T-helper 22 cell (primary cell): ENCODE results near the gene ELOA.
A peak's percentile ranks its signal among the peaks of the same experiment; 100 is the strongest.

ENCODE experiments used
- DNase-seq: peaks from one replicate; pipeline ENCODE4 v3.0.0-alpha.2; 2020; ENCODE audit warnings: low read depth

ELOA gene, protein sequence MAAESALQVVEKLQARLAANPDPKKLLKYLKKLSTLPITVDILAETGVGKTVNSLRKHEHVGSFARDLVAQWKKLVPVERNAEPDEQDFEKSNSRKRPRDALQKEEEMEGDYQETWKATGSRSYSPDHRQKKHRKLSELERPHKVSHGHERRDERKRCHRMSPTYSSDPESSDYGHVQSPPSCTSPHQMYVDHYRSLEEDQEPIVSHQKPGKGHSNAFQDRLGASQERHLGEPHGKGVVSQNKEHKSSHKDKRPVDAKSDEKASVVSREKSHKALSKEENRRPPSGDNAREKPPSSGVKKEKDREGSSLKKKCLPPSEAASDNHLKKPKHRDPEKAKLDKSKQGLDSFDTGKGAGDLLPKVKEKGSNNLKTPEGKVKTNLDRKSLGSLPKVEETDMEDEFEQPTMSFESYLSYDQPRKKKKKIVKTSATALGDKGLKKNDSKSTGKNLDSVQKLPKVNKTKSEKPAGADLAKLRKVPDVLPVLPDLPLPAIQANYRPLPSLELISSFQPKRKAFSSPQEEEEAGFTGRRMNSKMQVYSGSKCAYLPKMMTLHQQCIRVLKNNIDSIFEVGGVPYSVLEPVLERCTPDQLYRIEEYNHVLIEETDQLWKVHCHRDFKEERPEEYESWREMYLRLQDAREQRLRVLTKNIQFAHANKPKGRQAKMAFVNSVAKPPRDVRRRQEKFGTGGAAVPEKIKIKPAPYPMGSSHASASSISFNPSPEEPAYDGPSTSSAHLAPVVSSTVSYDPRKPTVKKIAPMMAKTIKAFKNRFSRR

GRCh38 chr1:23743287-23744152, at the start of gene ELOA:
TSS of gene ELOA (plus strand) at chr1:23743471. CDS start at chr1:23743504, 33 bp downstream.
- peak; percentile 66 for DNase-seq

DNA sequence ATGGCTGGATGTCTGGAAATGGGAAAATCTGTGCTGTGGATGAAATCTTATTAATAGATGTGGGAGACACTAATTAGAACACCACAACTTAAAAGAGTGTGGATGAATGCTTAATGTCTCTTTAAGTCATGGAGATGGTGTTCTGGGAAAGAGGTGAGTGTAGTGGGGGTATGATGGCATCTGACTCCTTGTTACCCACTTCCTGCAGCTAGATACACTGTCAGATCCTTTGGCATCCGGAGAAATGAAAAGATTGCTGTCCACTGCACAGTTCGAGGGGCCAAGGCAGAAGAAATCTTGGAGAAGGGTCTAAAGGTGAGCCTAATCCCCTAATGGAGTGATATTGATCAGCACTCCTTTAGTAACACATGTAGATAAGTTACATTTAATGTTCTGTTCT, 49.7 kb upstream of the ELOA start:
- DNase-seq, result no peak

- DNase-seq, result no peak
Measured at GRCh38 chr1:23694371-23694770, 48.9 kb upstream of the ELOA start.

DNA sequence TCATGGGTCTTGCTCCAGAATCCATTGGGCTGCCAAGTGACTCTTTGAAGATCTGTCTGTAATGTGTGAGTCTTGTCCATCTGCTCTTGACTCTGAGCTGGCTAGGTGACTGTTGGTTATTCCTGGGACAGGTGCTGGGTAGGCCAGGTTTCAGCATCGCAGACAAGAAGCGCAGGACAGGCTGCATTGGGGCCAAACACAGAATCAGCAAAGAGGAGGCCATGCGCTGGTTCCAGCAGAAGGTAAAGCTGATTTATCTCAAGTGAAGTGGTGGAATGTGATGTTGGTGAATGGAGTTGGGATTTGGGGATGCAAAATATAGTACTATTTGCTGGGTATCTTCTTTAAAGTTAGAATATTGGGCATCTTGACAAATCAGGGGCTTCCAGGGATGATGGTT, 47.6 kb upstream of the ELOA start:
- DNase-seq, result no peak

- no peak for DNase-seq
Measured at GRCh38 chr1:23696335-23696989, 46.8 kb upstream of the ELOA start.

DNA sequence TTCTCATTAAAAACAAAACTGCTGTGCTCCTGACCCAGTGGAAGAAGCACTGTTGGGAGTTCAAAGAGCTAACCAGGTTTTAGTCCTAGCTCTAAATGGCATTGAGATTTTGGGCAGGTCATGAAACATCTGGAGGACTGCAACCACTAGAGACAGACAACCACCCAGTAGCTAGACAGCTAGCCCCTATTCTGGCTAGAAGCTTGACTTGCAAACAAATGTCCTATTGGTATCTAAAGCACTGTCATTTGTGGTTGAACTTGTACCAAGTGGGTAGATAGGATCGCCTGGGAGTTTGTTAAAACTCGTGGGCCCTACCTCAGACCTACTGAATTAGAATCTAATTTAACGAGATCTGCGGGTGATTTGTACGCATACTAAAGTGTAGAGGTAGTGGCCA, 44.8 kb upstream of the ELOA start:
- no peak for DNase-seq

- DNase-seq, result no peak
Measured at GRCh38 chr1:23699280-23700179, 43.7 kb upstream of the ELOA start.

DNA sequence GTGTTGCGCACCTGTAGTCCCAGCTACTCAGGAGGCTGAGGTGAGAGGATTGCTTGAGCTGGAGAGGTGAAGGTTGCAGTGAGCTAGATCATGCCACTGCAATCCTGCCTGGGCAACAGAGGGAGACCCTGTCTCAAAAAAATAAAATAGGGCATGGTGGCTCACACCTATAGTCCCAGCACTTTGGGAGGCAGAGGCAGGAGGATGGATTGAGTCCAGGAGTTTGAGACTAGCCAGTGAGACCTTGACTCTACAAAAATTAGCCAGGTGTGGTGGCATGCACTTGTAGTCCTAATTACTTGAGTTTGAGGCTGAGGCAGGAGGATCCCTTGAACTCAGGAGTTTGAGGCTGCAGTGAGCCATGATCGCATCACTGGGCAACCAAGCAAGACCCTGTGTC, 42.0 kb upstream of the ELOA start:
- no peak for DNase-seq

- DNase-seq, result no peak
Measured at GRCh38 chr1:23701996-23702395, 41.3 kb upstream of the ELOA start.

DNA sequence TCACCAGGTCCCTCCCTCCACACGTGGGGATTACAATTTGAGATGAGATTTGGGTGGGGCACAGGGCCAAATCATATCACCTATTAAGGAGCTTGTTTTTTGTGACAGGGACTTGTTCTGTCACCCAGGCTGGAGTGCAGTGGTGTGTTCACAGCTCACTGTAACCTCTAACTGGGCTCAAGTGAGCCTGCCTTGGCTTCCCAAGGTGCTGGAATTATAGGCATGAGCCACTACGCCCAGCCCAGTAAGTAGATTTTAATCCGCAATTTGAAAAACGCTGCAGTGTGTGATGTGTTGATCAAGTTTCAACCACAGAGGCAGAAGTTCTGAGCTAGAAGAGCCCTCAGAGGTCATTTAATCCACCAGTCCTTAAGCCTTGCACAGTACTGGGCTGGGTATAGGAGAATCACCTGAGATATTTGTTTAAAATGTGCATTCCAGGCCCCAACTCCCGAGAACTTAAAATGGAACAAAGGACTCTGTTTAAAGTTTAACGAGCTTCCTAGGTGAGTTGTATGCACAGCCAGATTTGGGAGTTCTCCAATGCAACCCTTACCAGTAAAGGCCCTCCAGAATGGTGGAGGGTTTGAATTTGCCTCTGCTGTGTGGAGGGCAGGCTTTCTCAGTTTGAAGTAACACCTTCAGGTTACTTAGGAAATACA, 38.3 kb upstream of the ELOA start:
- no peak for DNase-seq

GRCh38 chr1:23709229-23709628, 34.0 kb upstream of the ELOA start:
- no peak for DNase-seq

DNA sequence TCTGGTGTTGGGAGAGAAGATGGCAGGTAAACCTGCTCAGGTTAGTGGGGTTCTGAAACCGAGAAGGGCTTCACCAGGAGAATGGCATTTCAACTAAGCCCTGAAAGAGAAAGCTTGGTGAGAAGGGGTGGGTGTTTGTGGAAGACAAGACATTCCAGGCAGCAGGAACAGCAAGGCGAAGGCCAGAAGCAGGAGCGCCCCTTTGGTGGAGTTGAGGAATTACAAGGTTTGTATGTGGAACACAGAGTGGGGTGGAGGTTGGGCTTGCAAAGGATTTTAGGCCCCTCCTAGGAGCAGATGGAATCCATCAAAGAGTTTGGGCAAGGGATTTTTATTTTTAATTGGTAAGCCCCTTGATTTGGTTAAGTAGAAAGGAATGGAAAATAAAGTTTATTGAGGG, 24.8 kb upstream of the ELOA start:
- DNase-seq, result no peak

- no peak for DNase-seq
Measured at GRCh38 chr1:23719162-23719820, 24.0 kb upstream of the ELOA start.

DNA sequence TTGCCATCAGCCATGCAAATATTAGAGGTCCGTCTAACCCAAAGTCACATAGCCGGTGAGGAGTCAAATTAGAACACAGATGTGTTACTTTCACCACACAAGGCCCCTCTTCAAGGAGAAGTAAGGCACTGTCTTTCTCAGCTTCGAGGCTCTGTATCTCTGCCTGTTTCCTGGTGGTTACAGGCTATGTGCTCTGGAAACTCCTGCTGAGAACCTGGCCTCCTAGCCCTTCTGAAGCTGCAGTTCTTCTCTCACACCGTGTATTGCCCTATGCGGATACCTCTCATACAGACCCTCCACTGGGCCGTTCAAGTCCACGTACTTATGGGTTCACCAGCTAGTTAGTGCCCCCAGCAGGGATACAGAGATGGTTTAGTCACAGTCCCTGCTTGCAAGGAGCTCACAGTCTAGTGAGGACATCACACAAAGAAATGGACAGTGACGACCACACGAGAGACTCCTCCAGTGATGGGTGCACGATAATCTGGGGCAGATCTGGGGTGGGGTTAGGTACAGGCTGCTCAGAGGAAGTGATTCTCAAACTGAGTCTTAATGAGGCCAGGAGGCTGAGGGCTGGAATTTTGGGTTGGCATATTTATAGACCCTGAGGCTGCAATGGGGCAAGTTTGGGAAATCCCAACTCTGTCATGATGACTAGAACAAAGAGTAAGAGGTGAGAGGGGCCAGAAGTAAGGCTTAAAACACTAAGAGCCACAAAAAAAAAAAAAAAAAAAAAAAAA, 22.8 kb upstream of the ELOA start:
- no peak for DNase-seq

DNA sequence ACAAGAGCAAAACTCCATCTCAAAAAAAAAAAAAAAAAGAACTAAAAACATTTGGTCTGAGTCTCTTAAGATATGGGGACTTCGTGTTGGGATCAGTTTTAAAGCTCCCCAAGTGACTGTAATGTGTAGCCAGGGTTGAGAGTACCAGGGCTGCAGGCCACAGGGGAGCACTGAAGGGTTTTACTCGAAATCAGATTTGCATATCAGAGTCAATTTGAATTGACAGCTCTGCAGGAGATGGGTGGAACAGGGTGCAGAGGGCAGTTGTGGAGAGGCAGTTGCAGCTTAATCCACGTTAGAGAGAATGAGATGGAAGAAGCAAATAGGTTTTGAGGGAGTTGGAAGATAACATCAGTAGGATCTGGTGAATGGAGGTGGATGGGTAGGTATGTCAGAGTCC, 20.6 kb upstream of the ELOA start:
- no peak for DNase-seq

DNA sequence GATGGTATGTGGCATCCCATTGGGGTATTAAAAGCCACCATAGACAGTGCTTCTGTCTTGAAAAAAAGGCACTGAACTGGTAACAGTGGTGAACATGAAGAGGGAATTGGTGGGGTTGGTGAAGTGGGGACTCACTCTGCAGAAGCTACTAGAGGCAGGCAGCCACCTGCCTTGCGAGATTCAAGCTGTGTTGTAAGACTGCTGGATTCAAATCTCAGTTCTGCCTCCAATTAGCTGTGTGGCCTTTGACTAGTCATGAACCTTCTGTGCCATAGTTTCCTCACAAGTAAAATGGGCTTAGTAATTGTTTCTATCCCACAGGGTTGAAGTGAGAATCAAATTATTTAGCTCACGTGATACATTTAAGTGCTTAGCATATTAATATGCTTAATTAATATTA, 16.6 kb upstream of the ELOA start:
- DNase-seq, result no peak

- DNase-seq, result no peak
Measured at GRCh38 chr1:23727362-23727811, 15.9 kb upstream of the ELOA start.

GRCh38 chr1:23732363-23733224, 10.7 kb upstream of the ELOA start:
- DNase-seq, result no peak
